Endothelial cell of umbilical vein (primary cell): ENCODE measurements around the gene ITGB1BP1. TPM values are rescaled to one million over a fixed set of nuclear protein-coding genes. Genes with fewer than 3 reads are reported as not detected.

Experiments used
- BruUV-seq: library from RNA; stranded (reverse); fragments of 400-500 nt; replicated peaks from 2 replicates; lab custom pipeline; 2021; lab: Mats Ljungman, UMichigan
- CTCF ChIA-PET: fragments of 300-600, 350-600 bp; sonication (Branson Sonifier 250); formaldehyde crosslinking; loops from one replicate; lab custom pipeline; 2021; ENCODE audit warnings: antibody characterized with exemption, inconsistent platforms; lab: Charles Lee
- POLR2A ChIA-PET: fragments of 300-600, 350-600 bp; sonication (Branson Sonifier 250); formaldehyde crosslinking; loops from one replicate; lab custom pipeline; 2021; ENCODE audit warnings: antibody characterized with exemption, inconsistent platforms; lab: Charles Lee
- DNase-seq: peaks from one replicate; pipeline ENCODE4 v3.0.0-alpha.2; 2011; ENCODE audit warnings: low read depth, low spot score
- FAIRE-seq: peaks from 2 replicates; lab custom pipeline; 2011; peaks lifted over from hg19 to GRCh38; lab: Jason Lieb, UNC
- H2AFZ ChIP-seq: 2 replicates; pipeline ENCODE4 v1.6.0; 2012; ENCODE audit warnings: low read depth, low read length, control low read depth, inconsistent platforms
- H3K27ac ChIP-seq: 2 replicates; pipeline ENCODE4 v1.5.1; 2011; ENCODE audit warnings: low read depth, mild to moderate bottlenecking, control low read depth, low read length, moderate library complexity; ENCODE audit not compliant: insufficient read depth
- H3K27me3 ChIP-seq, 2 experiments: 2 replicates each; pipeline versions ENCODE4 v1.6.0 to v1.6.1; 2011; ENCODE audit warnings: low read length in 2 of 2, mixed read lengths in 1 of 2; ENCODE audit not compliant: control insufficient read depth in 2 of 2, insufficient read depth in 2 of 2
- H3K36me3 ChIP-seq, 2 experiments: 2 replicates in 1 of 2; 3 replicates in 1 of 2; pipeline ENCODE4 v1.5.1; 2011; ENCODE audit warnings: low read length in 2 of 2, mild to moderate bottlenecking in 1 of 2, moderate library complexity in 1 of 2; ENCODE audit not compliant: control insufficient read depth in 2 of 2, insufficient read depth in 2 of 2; ENCODE audit errors: extremely low read depth in 1 of 2
- H3K4me1 ChIP-seq: 3 replicates; pipeline ENCODE4 v1.5.1; 2011; ENCODE audit warnings: mild to moderate bottlenecking, low read length; ENCODE audit not compliant: control insufficient read depth, insufficient read depth; ENCODE audit errors: extremely low read depth
- H3K4me2 ChIP-seq: 2 replicates; pipeline ENCODE4 v1.6.1; 2011; ENCODE audit warnings: low read length, control low read depth, mixed read lengths; ENCODE audit not compliant: insufficient read depth
- H3K4me3 ChIP-seq, 3 experiments: fragments of 200-600 bp in 1 of 3; sonication (generic), shearing (Covaris generic) in 1 of 3; replicated peaks in 1 of 3; 2 replicates each; pipeline ENCODE4 v1.5.1; 2011 to 2016; ENCODE audit warnings: control low read depth in 3 of 3, low read length in 3 of 3, mild to moderate bottlenecking in 2 of 3, inconsistent platforms in 1 of 3, low read depth in 1 of 3, moderate library complexity in 1 of 3; ENCODE audit not compliant: insufficient read depth in 1 of 3
- H3K79me2 ChIP-seq: 2 replicates; pipeline ENCODE4 v1.6.0; 2012; ENCODE audit warnings: low read length, inconsistent platforms; ENCODE audit not compliant: control insufficient read depth, insufficient read depth
- H3K9ac ChIP-seq: replicated peaks from 2 replicates; pipeline ENCODE3; 2011; ENCODE audit warnings: low read length, control low read depth; ENCODE audit not compliant: insufficient read depth; ENCODE audit errors: extremely low read depth
- H3K9me1 ChIP-seq: replicated peaks from 3 replicates; pipeline ENCODE4 v1.6.0; 2011; ENCODE audit warnings: mild to moderate bottlenecking, low read length; ENCODE audit not compliant: control insufficient read depth, insufficient read depth; ENCODE audit errors: extremely low read depth
- H3K9me3 ChIP-seq: replicated peaks from 2 replicates; pipeline ENCODE4 v1.5.1; 2012; ENCODE audit warnings: low read length, inconsistent platforms; ENCODE audit not compliant: control insufficient read depth, insufficient read depth
- H4K20me1 ChIP-seq: replicated peaks from 2 replicates; pipeline ENCODE3; 2011; ENCODE audit warnings: mild to moderate bottlenecking, low read length; ENCODE audit not compliant: control insufficient read depth, insufficient read depth; ENCODE audit errors: extremely low read depth
- EZH2 ChIP-seq: IDR thresholded peaks from 2 replicates; pipeline ENCODE4 v1.6.1; 2012; ENCODE audit warnings: borderline replicate concordance, low read depth, mild to moderate bottlenecking, moderate library complexity, low read length, inconsistent platforms; ENCODE audit not compliant: severe bottlenecking
- FOS ChIP-seq: IDR thresholded peaks from 2 replicates; pipeline ENCODE4 v1.6.1; 2011; ENCODE audit warnings: mild to moderate bottlenecking, low read length, moderate library complexity, borderline replicate concordance; ENCODE audit not compliant: insufficient read depth
- GATA2 ChIP-seq: IDR thresholded peaks from 2 replicates; pipeline ENCODE4 v1.7.0; 2011; ENCODE audit warnings: low read depth, mild to moderate bottlenecking, moderate library complexity, mixed read lengths, low read length; ENCODE audit not compliant: insufficient read length, insufficient read depth
- JUN ChIP-seq: IDR thresholded peaks from 2 replicates; pipeline ENCODE4 v1.6.1; 2011; ENCODE audit warnings: borderline replicate concordance, low read depth; ENCODE audit not compliant: insufficient read length, insufficient read depth
- MYC ChIP-seq: IDR thresholded peaks from one replicate; pipeline ENCODE4 v1.6.1; 2011; ENCODE audit warnings: mild to moderate bottlenecking, low read depth, low read length
- POLR2A ChIP-seq: IDR thresholded peaks from 2 replicates; pipeline ENCODE4 v1.6.1; 2012; ENCODE audit warnings: low read depth, mild to moderate bottlenecking, control low read depth, low read length
- POLR2AphosphoS5 ChIP-seq: IDR thresholded peaks from 2 replicates; pipeline ENCODE4 v1.6.1; 2012; ENCODE audit warnings: low read depth, mild to moderate bottlenecking, control low read depth, low read length, moderate library complexity; ENCODE audit not compliant: insufficient read depth
- dilution Hi-C: fragments of 300-500 bp; cut with MboI; formaldehyde crosslinking; loops from one replicate; pipeline ENCODE4 v1.15.0; 2019; ENCODE audit warnings: low sequenced_read_pairs; ENCODE audit not compliant: extremely low pct_ligation_motif_present
- intact Hi-C: fragments of 100-400 bp; cut with micrococcal nuclease; formaldehyde crosslinking; loops from one replicate; pipeline ENCODE4 v1.10.0; 2022
- polyA plus RNA-seq, 4 experiments: library from polyadenylated mRNA; depleted of rRNA in 3 of 4; stranded (reverse) in 3 of 4; unstranded in 1 of 4; fragments of >200 nt; gene quantifications; 2 replicates each; pipeline versions ENCODE4 v1.2.1 to v1.2.3, GENCODE V29; 2011 to 2012; ENCODE audit warnings: missing spikeins in 1 of 4
- total RNA-seq: library from RNA; stranded (reverse); gene quantifications from 2 replicates; pipeline ENCODE4 v1.2.3, GENCODE V29; 2021
- TF ChIP-seq, protein P1 (sequence below), 2 donors: IDR thresholded peaks; 1 replicate in 1 of 2; 2 replicates in 1 of 2; pipeline ENCODE4 v1.5.1; 2011; ENCODE audit warnings: low read length in 2 of 2, mild to moderate bottlenecking in 2 of 2, moderate library complexity in 2 of 2, control low read depth in 1 of 2, inconsistent platforms in 1 of 2, low read depth in 1 of 2; ENCODE audit not compliant: insufficient read depth in 1 of 2; ENCODE audit errors: extremely low read depth in 1 of 2
- TF ChIP-seq, protein P2 (sequence below): IDR thresholded peaks from 2 replicates; pipeline ENCODE4 v1.6.1; 2011; ENCODE audit not compliant: insufficient read depth, insufficient read length

ITGB1BP1 gene
- total and polyA plus RNA-seq, 2 donors (not counting 3 experiments of a cell fraction or from before 2014, with no cell fraction given): 45.0 to 170 TPM

DNA sequence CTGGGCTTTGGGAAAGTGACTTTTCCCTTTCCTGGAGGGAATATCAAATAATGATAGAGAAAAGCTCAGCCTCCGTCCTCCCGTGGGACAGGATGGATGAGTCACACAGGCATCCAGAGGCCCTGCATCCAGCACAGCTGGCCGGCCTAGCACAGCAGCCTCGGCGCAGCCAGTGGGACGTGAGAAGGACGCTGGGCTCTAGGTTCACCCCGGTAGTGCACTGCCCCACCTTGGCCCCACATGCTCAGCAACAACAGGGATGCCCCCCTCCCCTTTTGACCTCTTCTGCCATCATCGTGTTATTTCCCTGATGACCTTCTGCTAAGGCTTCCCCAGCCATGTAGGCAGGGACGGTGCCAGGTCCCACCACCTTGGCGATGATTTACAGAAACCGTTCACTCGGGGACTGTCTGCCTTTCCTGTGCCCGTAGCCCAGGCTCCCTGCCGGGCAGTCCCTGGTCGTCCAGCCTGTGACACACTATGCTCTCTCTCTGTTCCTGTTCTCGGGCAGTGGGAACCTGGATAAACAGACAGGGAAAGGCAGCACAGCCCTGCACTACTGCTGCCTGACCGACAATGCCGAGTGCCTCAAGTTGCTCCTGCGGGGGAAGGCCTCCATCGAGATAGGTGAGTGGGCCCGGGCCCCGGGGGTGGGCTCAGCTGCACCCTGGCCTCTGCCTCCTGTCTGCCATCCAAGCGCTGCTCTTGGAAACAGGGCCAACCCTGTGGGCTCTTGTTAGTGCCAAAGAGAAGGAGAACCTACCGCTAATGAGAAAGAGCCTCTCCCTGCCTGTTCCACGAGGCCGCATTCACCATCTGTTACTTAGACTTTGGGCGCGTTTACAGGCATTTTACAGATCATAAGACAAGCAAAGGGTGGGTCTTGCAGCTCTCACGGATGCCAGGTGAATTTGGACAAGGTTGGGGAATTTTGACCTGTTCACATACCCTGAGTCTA, 44.6 kb downstream of the ITGB1BP1 start:
- dilution Hi-C loops: no loop called here
- peak overlapping the region; percentile 7 for H3K9ac ChIP-seq
- peak; percentile 94 for FAIRE-seq

More for the DNA sequence above, 44.6 kb downstream of the ITGB1BP1 start:
- TF ChIP-seq POLR2AphosphoS5 (peak; percentile 37), JUN (peak; percentile 73), EZH2 (no peak), FOS (peak; percentile 89), POLR2A (no peak), GATA2 (no peak), MYC (no peak)
- TF ChIP-seq, protein P1, sequence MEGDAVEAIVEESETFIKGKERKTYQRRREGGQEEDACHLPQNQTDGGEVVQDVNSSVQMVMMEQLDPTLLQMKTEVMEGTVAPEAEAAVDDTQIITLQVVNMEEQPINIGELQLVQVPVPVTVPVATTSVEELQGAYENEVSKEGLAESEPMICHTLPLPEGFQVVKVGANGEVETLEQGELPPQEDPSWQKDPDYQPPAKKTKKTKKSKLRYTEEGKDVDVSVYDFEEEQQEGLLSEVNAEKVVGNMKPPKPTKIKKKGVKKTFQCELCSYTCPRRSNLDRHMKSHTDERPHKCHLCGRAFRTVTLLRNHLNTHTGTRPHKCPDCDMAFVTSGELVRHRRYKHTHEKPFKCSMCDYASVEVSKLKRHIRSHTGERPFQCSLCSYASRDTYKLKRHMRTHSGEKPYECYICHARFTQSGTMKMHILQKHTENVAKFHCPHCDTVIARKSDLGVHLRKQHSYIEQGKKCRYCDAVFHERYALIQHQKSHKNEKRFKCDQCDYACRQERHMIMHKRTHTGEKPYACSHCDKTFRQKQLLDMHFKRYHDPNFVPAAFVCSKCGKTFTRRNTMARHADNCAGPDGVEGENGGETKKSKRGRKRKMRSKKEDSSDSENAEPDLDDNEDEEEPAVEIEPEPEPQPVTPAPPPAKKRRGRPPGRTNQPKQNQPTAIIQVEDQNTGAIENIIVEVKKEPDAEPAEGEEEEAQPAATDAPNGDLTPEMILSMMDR (IDR thresholded peaks at IDR 0.05; ENCODE audit: extremely low read depth in 1 of 2, insufficient read depth in 1 of 2, low read depth in 1 of 2, low read length in 2 of 2): no peak
- TF ChIP-seq, protein P2, sequence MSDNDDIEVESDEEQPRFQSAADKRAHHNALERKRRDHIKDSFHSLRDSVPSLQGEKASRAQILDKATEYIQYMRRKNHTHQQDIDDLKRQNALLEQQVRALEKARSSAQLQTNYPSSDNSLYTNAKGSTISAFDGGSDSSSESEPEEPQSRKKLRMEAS: no peak
- no peaks in the 10 kb centered on the region for H3K27me3 ChIP-seq
- DNase-seq: peak; percentile 60
- no peak overlapping the region for H2AFZ ChIP-seq
- no peaks in the 10 kb centered on the region for H4K20me1 ChIP-seq
- no peaks in the 10 kb centered on the region for H3K79me2 ChIP-seq
- no TSS peak for BruUV-seq
- H3K4me1 ChIP-seq: peaks cover 12% of the 10 kb centered on the region
- no peak overlapping the region for H3K4me3 ChIP-seq
- no peaks in the 10 kb centered on the region for H3K9me1 ChIP-seq
- ChIA-PET CTCF (interaction anchor here (0.8 to 1.3 kb wide), 3 partner anchors 14 to 236 kb away, joined by 3 to 5 read pairs (median 5); no protein-coding TSS in a partner anchor), POLR2A (no interaction called here)
- H3K9me3 ChIP-seq: no peaks in the 10 kb centered on the region
- H3K27ac ChIP-seq: peak overlapping the region; percentile 73
- no peak overlapping the region for H3K4me2 ChIP-seq
- H3K36me3 ChIP-seq: peaks cover 9 to 35% of the 10 kb centered on the region in 2 experiments
- intact Hi-C loops: loop anchor here (2.0 kb wide), 1 partner anchor 236 kb away; no protein-coding TSS in a partner anchor
